WTC11 (cell line): ENCODE results near the gene SERPINH1. TPM values are rescaled to one million over a fixed set of nuclear protein-coding genes. Genes with fewer than 3 reads are reported as not detected.

ENCODE experiments used
- ATAC-seq: fragments of 200-7000 bp; cut with Tn5 transposase; 2 replicates; pipeline ENCODE4 v1.10.0; 2021; ENCODE audit warnings: mild to moderate bottlenecking, moderate library complexity
- CTCF ChIA-PET: fragments of 300-600 bp; sonication (Branson Sonifier 250); formaldehyde crosslinking; loops from one replicate; lab custom pipeline; 2021; ENCODE audit warnings: antibody characterized with exemption; lab: Charles Lee
- POLR2A ChIA-PET: fragments of 350-600 bp; sonication (Branson Sonifier 250); formaldehyde crosslinking; loops from one replicate; lab custom pipeline; 2021; ENCODE audit warnings: antibody characterized with exemption; lab: Charles Lee
- DNase-seq: peaks from one replicate; pipeline ENCODE4 v3.0.0; 2021; ENCODE audit warnings: low spot score
- H3K27ac Mint-ChIP-seq: 2 replicates; pipeline ENCODE4 v1.8.0; 2021; ENCODE audit warnings: mixed read lengths
- H3K27me3 Mint-ChIP-seq: 2 replicates; pipeline ENCODE4 v1.8.0; 2021; ENCODE audit warnings: low read depth, mild to moderate bottlenecking, moderate library complexity, mixed read lengths
- H3K36me3 Mint-ChIP-seq: 2 replicates; pipeline ENCODE4 v1.8.0; 2021; ENCODE audit warnings: mixed read lengths
- H3K4me1 Mint-ChIP-seq: 2 replicates; pipeline ENCODE4 v1.8.0; 2022; ENCODE audit warnings: mixed read lengths
- H3K4me3 Mint-ChIP-seq: 2 replicates; pipeline ENCODE4 v1.8.0; 2021; ENCODE audit warnings: mild to moderate bottlenecking, moderate library complexity, mixed read lengths
- H3K9me3 Mint-ChIP-seq: 2 replicates; pipeline ENCODE4 v1.8.0; 2021; ENCODE audit warnings: mixed read lengths
- CREB1 ChIP-seq: sonication (generic); formaldehyde crosslinking; IDR thresholded peaks from 2 replicates; pipeline ENCODE4 v1.8.0; 2023; ENCODE audit warnings: mild to moderate bottlenecking, missing genetic modification reagents
- CREM ChIP-seq: sonication (generic); formaldehyde crosslinking; IDR thresholded peaks from 2 replicates; pipeline ENCODE4 v1.8.1; 2022; ENCODE audit warnings: mild to moderate bottlenecking, missing genetic modification reagents, moderate library complexity
- FOXP4 ChIP-seq: sonication (generic); formaldehyde crosslinking; IDR thresholded peaks from 2 replicates; pipeline ENCODE4 v1.8.0; 2022; ENCODE audit warnings: mild to moderate bottlenecking, missing genetic modification reagents
- MLX ChIP-seq: sonication (generic); formaldehyde crosslinking; IDR thresholded peaks from 2 replicates; pipeline ENCODE4 v1.8.1; 2023; ENCODE audit warnings: mild to moderate bottlenecking, missing genetic modification reagents, moderate library complexity
- MYBL2 ChIP-seq: sonication (generic); formaldehyde crosslinking; IDR thresholded peaks from 2 replicates; pipeline ENCODE4 v1.8.1; 2023; ENCODE audit warnings: mild to moderate bottlenecking, moderate library complexity, missing genetic modification reagents
- NR1H2 ChIP-seq: sonication (generic); formaldehyde crosslinking; IDR thresholded peaks from 2 replicates; pipeline ENCODE4 v1.9.0; 2021; ENCODE audit warnings: mild to moderate bottlenecking, moderate library complexity, missing genetic modification reagents
- NR3C1 ChIP-seq: sonication (generic); formaldehyde crosslinking; conservative IDR thresholded peaks from 2 replicates; pipeline ENCODE4 v1.8.1; 2023; ENCODE audit warnings: low read depth, mild to moderate bottlenecking, missing genetic modification reagents
- PRDM15 ChIP-seq: sonication (generic); formaldehyde crosslinking; IDR thresholded peaks from 2 replicates; pipeline ENCODE4 v1.8.0; 2022; ENCODE audit warnings: missing genetic modification reagents
- SP1 ChIP-seq: sonication (generic); formaldehyde crosslinking; conservative IDR thresholded peaks from 2 replicates; pipeline ENCODE4 v1.8.1; 2022; ENCODE audit warnings: missing genetic modification reagents
- TP53 ChIP-seq: sonication (generic); formaldehyde crosslinking; IDR thresholded peaks from 2 replicates; pipeline ENCODE4 v1.8.1; 2023; ENCODE audit warnings: mild to moderate bottlenecking, missing genetic modification reagents
- USF2 ChIP-seq: sonication (generic); formaldehyde crosslinking; IDR thresholded peaks from 2 replicates; pipeline ENCODE4 v1.8.1; 2023; ENCODE audit warnings: mild to moderate bottlenecking, missing genetic modification reagents, moderate library complexity
- ZNF512 ChIP-seq: sonication (generic); formaldehyde crosslinking; IDR thresholded peaks from 2 replicates; pipeline ENCODE4 v1.8.1; 2022; ENCODE audit warnings: missing genetic modification reagents, borderline replicate concordance
- total RNA-seq: library from RNA; stranded (reverse); gene quantifications from 3 replicates; pipeline ENCODE4 v1.2.3, GENCODE V29; 2021

SERPINH1 gene
- total RNA-seq, 1 experiment from 2014 or later, result 411 TPM

- H3K36me3 Mint-ChIP-seq, result no peaks in the 10 kb centered on the region
- no peak overlapping the region for H3K27ac Mint-ChIP-seq
- no peak for TF ChIP-seq USF2
- TF ChIP-seq CREM (CRISPR knock-in tag), result no peak
- no peak for TF ChIP-seq SP1 (CRISPR knock-in tag)
- TF ChIP-seq MLX (CRISPR knock-in tag), result no peak
- no peak for TF ChIP-seq MYBL2 (CRISPR knock-in tag)
- TF ChIP-seq FOXP4, result no peak
- no peak for TF ChIP-seq ZNF512 (CRISPR knock-in tag)
- TF ChIP-seq, all 79 proteins: peak for 0
- DNase-seq (no peak), ATAC-seq (no peak; the same call in 1 of the 2 replicates)
- Mint-ChIP-seq H3K9me3 (no peaks in the 10 kb centered on the region), H3K27me3 (peaks cover 4% of the 10 kb centered on the region; the same call in 1 of the 2 replicates), H3K4me3 (no peak overlapping the region), H3K4me1 (peaks cover 11% of the 10 kb centered on the region)
- CTCF ChIA-PET, result interaction anchor here (0.8 to 1.5 kb wide), 5 partner anchors 30 to 158 kb away, joined by 3 to 4 read pairs (median 3); no protein-coding TSS in a partner anchor
- POLR2A ChIA-PET, result no interaction called here
Observed at GRCh38 chr11:75602951-75603350, 40.9 kb downstream of the SERPINH1 start.

GRCh38 chr11:75603791-75604736 lies 42.0 kb downstream of the SERPINH1 start:
- TF ChIP-seq PRDM15 (CRISPR knock-in tag), result no peak
- TF ChIP-seq FOXP4, result no peak
- no peak for TF ChIP-seq NR1H2 (CRISPR knock-in tag)
- TF ChIP-seq TP53, result no peak
- TF ChIP-seq MYBL2 (CRISPR knock-in tag), result no peak
- no peak for TF ChIP-seq NR3C1 (CRISPR knock-in tag)
- TF ChIP-seq CREB1 (CRISPR knock-in tag), result no peak
- TF ChIP-seq, all 79 proteins: peak for 0
- ChIA-PET POLR2A (no interaction called here), CTCF (no interaction called here)
- H3K27me3 Mint-ChIP-seq, result peaks cover 4% of the 10 kb centered on the region; the same call in 1 of the 2 replicates
- H3K36me3 Mint-ChIP-seq, result no peaks in the 10 kb centered on the region
- peaks cover 11% of the 10 kb centered on the region for H3K4me1 Mint-ChIP-seq
- no peak overlapping the region for H3K4me3 Mint-ChIP-seq
- H3K9me3 Mint-ChIP-seq, result no peaks in the 10 kb centered on the region
- ATAC-seq (no peak), DNase-seq (no peak)
- no peak overlapping the region for H3K27ac Mint-ChIP-seq
